IMR-90 (cell line): Measurements from ENCODE around the gene FAM221A. TPM values are rescaled to one million over a fixed set of nuclear protein-coding genes. Genes with fewer than 3 reads are reported as not detected.
"Not testable (repeated sequence)": the region's sequence is repeated elsewhere in the genome, so short reads cannot be mapped to it uniquely, and the experiment has no call there.

Experiments used
- ATAC-seq: fragments of 200-7000 bp; cut with Tn5 transposase; 2 replicates; pipeline ENCODE4 v1.9.1; 2020; ENCODE audit warnings: low read depth, mild to moderate bottlenecking, moderate library complexity
- BruUV-seq: library from RNA; stranded (reverse); fragments of 400-500 nt; replicated peaks from 2 replicates; lab custom pipeline; 2021; lab: Mats Ljungman, UMichigan
- CTCF ChIA-PET: fragments of 300-600 bp; formaldehyde crosslinking; extraction: SDS; loops from one replicate; lab custom pipeline; 2021; ENCODE audit warnings: antibody characterized with exemption; lab: Yijun Ruan, JAX
- POLR2A ChIA-PET: fragments of 300-600 bp; sonication (Branson Sonifier 250); formaldehyde crosslinking; loops from one replicate; lab custom pipeline; 2022; ENCODE audit warnings: antibody characterized with exemption; ENCODE audit not compliant: unreplicated experiment; lab: Charles Lee
- DNase-seq: peaks from one replicate; pipeline ENCODE4 v3.0.0; 2013
- H2AFZ ChIP-seq: replicated peaks from 2 replicates; pipeline ENCODE3; 2013; ENCODE audit warnings: low read length, mild to moderate bottlenecking; ENCODE audit not compliant: poor library complexity
- H2AK5ac ChIP-seq: 2 replicates; pipeline ENCODE4 v1.6.1; 2013; ENCODE audit warnings: low read depth, low read length, inconsistent platforms
- H2AK9ac ChIP-seq: replicated peaks from 2 replicates; pipeline ENCODE3; 2013; ENCODE audit warnings: mild to moderate bottlenecking, low read depth, low read length, moderate library complexity; ENCODE audit not compliant: poor library complexity
- H2BK120ac ChIP-seq: 2 replicates; pipeline ENCODE4 v1.6.1; 2013; ENCODE audit warnings: low read depth, low read length, inconsistent platforms
- H2BK15ac ChIP-seq: 3 replicates; pipeline ENCODE4 v1.6.1; 2013; ENCODE audit warnings: low read depth, low read length, inconsistent platforms
- H2BK20ac ChIP-seq: 2 replicates; pipeline ENCODE4 v1.6.1; 2013; ENCODE audit warnings: low read depth, mild to moderate bottlenecking, inconsistent platforms, low read length, moderate library complexity
- H2BK5ac ChIP-seq: 2 replicates; pipeline ENCODE4 v1.6.1; 2013; ENCODE audit warnings: mild to moderate bottlenecking, low read depth, low read length, inconsistent platforms; ENCODE audit not compliant: poor library complexity, severe bottlenecking
- H3K14ac ChIP-seq: replicated peaks from 2 replicates; pipeline ENCODE4 v1.6.1; 2013; ENCODE audit warnings: low read depth, low read length, inconsistent platforms
- H3K18ac ChIP-seq: 2 replicates; pipeline ENCODE4 v1.6.1; 2013; ENCODE audit warnings: low read depth, low read length, control low read depth
- H3K23ac ChIP-seq: 2 replicates; pipeline ENCODE4 v1.6.1; 2013; ENCODE audit warnings: low read depth, low read length, inconsistent platforms
- H3K27ac ChIP-seq: 2 replicates; pipeline ENCODE4 v1.5.1; 2013; ENCODE audit warnings: mild to moderate bottlenecking, control low read depth, low read length; ENCODE audit not compliant: insufficient read depth
- H3K27me3 ChIP-seq: 2 replicates; pipeline ENCODE4 v1.6.1; 2013; ENCODE audit warnings: low read length; ENCODE audit not compliant: control insufficient read depth, insufficient read depth
- H3K36me3 ChIP-seq: 2 replicates; pipeline ENCODE4 v1.6.1; 2013; ENCODE audit warnings: low read length, mixed read lengths; ENCODE audit not compliant: control insufficient read depth, insufficient read depth
- H3K4ac ChIP-seq: 2 replicates; pipeline ENCODE4 v1.6.1; 2013; ENCODE audit warnings: low read depth, low read length, inconsistent platforms
- H3K4me1 ChIP-seq: 2 replicates; pipeline ENCODE4 v1.6.1; 2013; ENCODE audit warnings: low read length, mixed read lengths; ENCODE audit not compliant: control insufficient read depth, insufficient read depth
- H3K4me2 ChIP-seq: 2 replicates; pipeline ENCODE4 v1.6.1; 2013; ENCODE audit warnings: low read depth, mild to moderate bottlenecking, control low read depth, low read length, moderate library complexity
- H3K4me3 ChIP-seq: 2 replicates; pipeline ENCODE4 v1.5.1; 2013; ENCODE audit warnings: low read depth, mild to moderate bottlenecking, control low read depth, low read length, moderate library complexity; ENCODE audit not compliant: insufficient read depth
- H3K56ac ChIP-seq: 2 replicates; pipeline ENCODE4 v1.6.1; 2013; ENCODE audit warnings: low read length, inconsistent platforms; ENCODE audit not compliant: insufficient read depth; ENCODE audit errors: extremely low read depth
- H3K79me1 ChIP-seq, 2 experiments: 2 replicates each; pipeline ENCODE4 v1.6.1; 2013; ENCODE audit warnings: low read length in 2 of 2, inconsistent platforms in 1 of 2, low read depth in 1 of 2
- H3K9ac ChIP-seq: 2 replicates; pipeline ENCODE4 v1.6.1; 2013; ENCODE audit warnings: low read depth, low read length, control low read depth
- H3K9me1 ChIP-seq: 2 replicates; pipeline ENCODE4 v1.6.1; 2013; ENCODE audit warnings: low read length, inconsistent platforms; ENCODE audit not compliant: insufficient read depth
- H3K9me3 ChIP-seq: 2 replicates; pipeline ENCODE4 v1.6.1; 2013; ENCODE audit warnings: low read length; ENCODE audit not compliant: control insufficient read depth, insufficient read depth
- H4K20me1 ChIP-seq: 2 replicates; pipeline ENCODE4 v1.6.1; 2013; ENCODE audit warnings: low read length, inconsistent platforms; ENCODE audit not compliant: insufficient read depth
- H4K5ac ChIP-seq: 2 replicates; pipeline ENCODE4 v1.6.1; 2013; ENCODE audit warnings: mild to moderate bottlenecking, low read depth, low read length, control low read depth
- H4K8ac ChIP-seq, 2 experiments: 2 replicates each; pipeline ENCODE4 v1.6.1; 2013; ENCODE audit warnings: low read depth in 2 of 2, low read length in 2 of 2, control low read depth in 1 of 2, inconsistent platforms in 1 of 2
- H4K91ac ChIP-seq: 2 replicates; pipeline ENCODE4 v1.6.1; 2013; ENCODE audit warnings: low read depth, low read length, inconsistent platforms; ENCODE audit not compliant: insufficient read depth
- BHLHE40 ChIP-seq: fragments of 150-350 bp; IDR thresholded peaks from 2 replicates; pipeline ENCODE4 v1.6.1; 2016; ENCODE audit warnings: mild to moderate bottlenecking, low read depth, low read length
- MAFK ChIP-seq: IDR thresholded peaks from 2 replicates; pipeline ENCODE4 v1.6.1; 2012; ENCODE audit warnings: low read depth, low read length, improper control_type of control experiment
- NFE2L2 ChIP-seq: fragments of 150-350 bp; IDR thresholded peaks from 2 replicates; pipeline ENCODE4 v1.6.1; 2016; ENCODE audit warnings: low read depth, mild to moderate bottlenecking, low read length
- POLR2A ChIP-seq: IDR thresholded peaks from 2 replicates; pipeline ENCODE4 v1.6.1; 2012; ENCODE audit warnings: mild to moderate bottlenecking, low read depth, low read length
- RAD21 ChIP-seq: IDR thresholded peaks from 2 replicates; pipeline ENCODE4 v1.6.1; 2012; ENCODE audit warnings: low read length, improper control_type of control experiment
- RFX5 ChIP-seq: IDR thresholded peaks from 2 replicates; pipeline ENCODE4 v1.8.0; 2012; ENCODE audit warnings: low read depth, mild to moderate bottlenecking, low read length, moderate library complexity
- SMC3 ChIP-seq: fragments of 150-350 bp; IDR thresholded peaks from 2 replicates; pipeline ENCODE4 v1.6.1; 2016; ENCODE audit warnings: low read depth, mild to moderate bottlenecking, antibody characterized with exemption, low read length, moderate library complexity
- WGBS, 2 experiments: methylation state at CpG; one replicate each; pipeline versions ENCODE4 v1.1.5 to v1.1.7; 2013; ENCODE audit warnings: missing lambda C conversion rate in 2 of 2; ENCODE audit not compliant: insufficient read length in 1 of 2; ENCODE audit errors: extremely low coverage in 2 of 2; 5-methylcytosine and 5-hydroxymethylcytosine counted together
- dilution Hi-C: fragments of 300-500 bp; cut with HindIII; formaldehyde crosslinking; loops from one replicate; pipeline ENCODE4 v1.14.3; 2018; ENCODE audit warnings: low sequenced_read_pairs; ENCODE audit not compliant: unreplicated experiment
- in situ Hi-C: fragments of 300-500 bp; cut with MboI; formaldehyde crosslinking; loops from 3 replicates; pipeline ENCODE4 v1.14.3; 2019; ENCODE audit warnings: low sequenced_read_pairs, inconsistent platforms, mixed read lengths
- intact Hi-C: fragments of 100-400 bp; cut with micrococcal nuclease; formaldehyde crosslinking; loops from 2 replicates; pipeline ENCODE4 v1.10.0; 2022
- polyA plus RNA-seq, 3 experiments: library from polyadenylated mRNA; depleted of rRNA; stranded (reverse); fragments of >200 nt; gene quantifications; 2 replicates each; pipeline ENCODE4 v1.2.3, GENCODE V29; 2012; ENCODE audit warnings: low replicate concordance in 1 of 3
- total RNA-seq: library from RNA; depleted of rRNA; stranded (reverse); fragments of >200 nt; gene quantifications from 2 replicates; pipeline ENCODE4 v1.2.3, GENCODE V29; 2012

The FAM221A gene
- total and polyA plus RNA-seq, 2 of the 4 experiments (the other 2 are of a cell fraction), result 1.1 to 2.1 TPM

- no peak overlapping the region for H2AK9ac ChIP-seq
- dilution Hi-C loops (loop anchor here (25.0 kb wide), 1 partner anchor 134 kb away; the partner anchor contains the start of gene CCDC126), intact Hi-C loops (no loop called here), in situ Hi-C loops (no loop called here)
- POLR2A ChIA-PET, result no interaction called here
- no peak for TF ChIP-seq POLR2A
- TF ChIP-seq RAD21, result no peak
- no peak for TF ChIP-seq SMC3
- TF ChIP-seq NFE2L2, result no peak
- TF ChIP-seq RFX5, result no peak
- no peak for TF ChIP-seq MAFK
- no peak for TF ChIP-seq BHLHE40
- H3K79me1 ChIP-seq, result no peaks in the 10 kb centered on the region
- H3K9me3 ChIP-seq, result no peaks in the 10 kb centered on the region
- H3K36me3 ChIP-seq, result no peaks in the 10 kb centered on the region
- no peak overlapping the region for H4K91ac ChIP-seq
- no peak overlapping the region for H3K9ac ChIP-seq
- no peak overlapping the region for H4K8ac ChIP-seq
- H4K20me1 ChIP-seq, result no peaks in the 10 kb centered on the region
- H3K9me1 ChIP-seq, result no peaks in the 10 kb centered on the region
- no peak overlapping the region for H3K4me3 ChIP-seq
- no peak overlapping the region for H2BK5ac ChIP-seq
- H2AK5ac ChIP-seq, result no peak overlapping the region
- H3K4me1 ChIP-seq, result no peaks in the 10 kb centered on the region
- no peak overlapping the region for H3K23ac ChIP-seq
- no peak overlapping the region for H3K4me2 ChIP-seq
- H3K4ac ChIP-seq, result no peak overlapping the region
- DNase-seq (no peak), ATAC-seq (peak; percentile 61)
- no peak overlapping the region for H3K14ac ChIP-seq
- 100% methylated on average over 1 of the region's 4 CpGs; no CpG with 5 or more reads in 1 of the 2 experiments for WGBS, 2 experiments
- H4K5ac ChIP-seq, result no peak overlapping the region
- CTCF ChIA-PET, result interaction anchor here (0.6 kb wide), 1 partner anchor 37 kb away, joined by 4 read pairs; no protein-coding TSS in a partner anchor
- H2BK15ac ChIP-seq, result no peak overlapping the region
- no peak overlapping the region for H2AFZ ChIP-seq
- no peak overlapping the region for H2BK120ac ChIP-seq
- H3K56ac ChIP-seq, result no peak overlapping the region
- peaks cover 2% of the 10 kb centered on the region; the same call in 1 of the 2 replicates for H3K27me3 ChIP-seq
- H3K18ac ChIP-seq, result no peak overlapping the region
- H3K27ac ChIP-seq, result no peak overlapping the region
- H2BK20ac ChIP-seq, result no peak overlapping the region
- BruUV-seq, result no TSS peak
Observed at GRCh38 chr7:23721456-23721855, 41.5 kb downstream of the FAM221A start.

- ATAC-seq, intact Hi-C loops, H3K23ac ChIP-seq, H3K27ac ChIP-seq, H3K14ac ChIP-seq, H2BK15ac ChIP-seq, H3K9me3 ChIP-seq, H3K27me3 ChIP-seq, H3K4ac ChIP-seq, POLR2A ChIA-PET, H2AFZ ChIP-seq, H3K4me3 ChIP-seq, DNase-seq, H4K8ac ChIP-seq, H3K18ac ChIP-seq, BruUV-seq, H2BK20ac ChIP-seq, H3K36me3 ChIP-seq, H4K20me1 ChIP-seq, H3K56ac ChIP-seq, H2BK5ac ChIP-seq, H3K4me1 ChIP-seq, H3K9ac ChIP-seq, H3K9me1 ChIP-seq, CTCF ChIA-PET, H2BK120ac ChIP-seq, H2AK5ac ChIP-seq, in situ Hi-C loops, H2AK9ac ChIP-seq, H3K4me2 ChIP-seq, H4K5ac ChIP-seq, H4K91ac ChIP-seq, H3K79me1 ChIP-seq: not testable (repeated sequence)
- dilution Hi-C loops, result loop anchor here (25.0 kb wide), 1 partner anchor 135 kb away; the partner anchor contains the start of gene CCDC126
- 91% methylated on average over 9 of the region's 21 CpGs; no CpG with 5 or more reads in 1 of the 2 experiments for WGBS, 2 experiments
Observed at GRCh38 chr7:23722587-23723216, 42.7 kb downstream of the FAM221A start.
